Mesenteric fat pad (tissue), 1 donor: Measurements from ENCODE around the gene YRDC. TPM values are rescaled to one million over a fixed set of nuclear protein-coding genes. Genes with fewer than 3 reads are reported as not detected.
A peak's percentile ranks its signal among the peaks of the same experiment; 100 is the strongest.

ENCODE experiments used
- DNase-seq: peaks from one replicate; pipeline ENCODE4 v3.0.0-alpha.2; 2020; ENCODE audit warnings: low spot score
- total RNA-seq: library from RNA; stranded (reverse); fragmentation: NEBNext Ultra II Directional; extraction: Animal tissue kit (Norgen Biotek cat#: 25700); gene quantifications from one replicate; pipeline ENCODE4 v1.2.1, GENCODE V29; 2021
- donor health status: DM: yes; HTN: yes; CAD: no.

Gene YRDC
- total RNA-seq, 1 donor from 2014 or later = 16.2 TPM

- DNase-seq = no peak
Observed at GRCh38 chr1:37822906-37823815, 15.2 kb upstream of the YRDC start.

- DNase-seq = no peak
Observed at GRCh38 chr1:37821481-37821880, 13.5 kb upstream of the YRDC start.

GRCh38 chr1:37817481-37817880, 9.5 kb upstream of the YRDC start:
- DNase-seq = no peak

- DNase-seq = no peak
Observed at GRCh38 chr1:37814252-37814651, 6.2 kb upstream of the YRDC start.

- no peak for DNase-seq
Observed at GRCh38 chr1:37813529-37814145, 5.6 kb upstream of the YRDC start.

GRCh38 chr1:37811027-37811655, 3.1 kb upstream of the YRDC start:
- no peak for DNase-seq

- no peak for DNase-seq
Observed at GRCh38 chr1:37809942-37810341, 1.9 kb upstream of the YRDC start.

GRCh38 chr1:37808369-37809319, 636 bp upstream of the YRDC start:
- peak; percentile 91 for DNase-seq

- DNase-seq = no peak
Observed at GRCh38 chr1:37807220-37807554, 821 bp downstream of the YRDC start.

- DNase-seq = no peak
Observed at GRCh38 chr1:37802439-37802838, 5.6 kb downstream of the YRDC start.

GRCh38 chr1:37797750-37798345, 10.2 kb downstream of the YRDC start:
- DNase-seq = peak; percentile 1

GRCh38 chr1:37795340-37796125, 12.5 kb downstream of the YRDC start:
- DNase-seq = peak; percentile 91

- DNase-seq = peak; percentile 80
Observed at GRCh38 chr1:37794372-37795339, 13.4 kb downstream of the YRDC start.

- peak; percentile 88 for DNase-seq
Observed at GRCh38 chr1:37793773-37794371, 14.1 kb downstream of the YRDC start, which contains the start of gene MANEAL. Gene MANEAL (plus strand): TSS chr1:37793847. CDS start chr1:37794183, 336 bp downstream.

- peak; percentile 85 for DNase-seq
Observed at GRCh38 chr1:37792943-37793686, 14.9 kb downstream of the YRDC start.

- no peak for DNase-seq
Observed at GRCh38 chr1:37782491-37782890, 25.5 kb downstream of the YRDC start.

- DNase-seq = no peak
Observed at GRCh38 chr1:37778654-37779053, 29.4 kb downstream of the YRDC start.
